ENCODE measurements around the gene BHLHE23.

- TF ChIP-seq CTCF (IDR thresholded peaks at IDR 0.05) (no peak), POLR2A (IDR thresholded peaks at IDR 0.05) (no peak), POLR2AphosphoS5 (IDR thresholded peaks at IDR 0.05; ENCODE audit: insufficient read depth in 1 of 2, low read depth in 1 of 2) (no peak)
These were observed 3.4 kb upstream of the BHLHE23 start for GRCh38 chr20:63009988-63010769.

Measured in vagina (tissue), 2 donors.